ENCODE data around the gene UCP2.

DNA sequence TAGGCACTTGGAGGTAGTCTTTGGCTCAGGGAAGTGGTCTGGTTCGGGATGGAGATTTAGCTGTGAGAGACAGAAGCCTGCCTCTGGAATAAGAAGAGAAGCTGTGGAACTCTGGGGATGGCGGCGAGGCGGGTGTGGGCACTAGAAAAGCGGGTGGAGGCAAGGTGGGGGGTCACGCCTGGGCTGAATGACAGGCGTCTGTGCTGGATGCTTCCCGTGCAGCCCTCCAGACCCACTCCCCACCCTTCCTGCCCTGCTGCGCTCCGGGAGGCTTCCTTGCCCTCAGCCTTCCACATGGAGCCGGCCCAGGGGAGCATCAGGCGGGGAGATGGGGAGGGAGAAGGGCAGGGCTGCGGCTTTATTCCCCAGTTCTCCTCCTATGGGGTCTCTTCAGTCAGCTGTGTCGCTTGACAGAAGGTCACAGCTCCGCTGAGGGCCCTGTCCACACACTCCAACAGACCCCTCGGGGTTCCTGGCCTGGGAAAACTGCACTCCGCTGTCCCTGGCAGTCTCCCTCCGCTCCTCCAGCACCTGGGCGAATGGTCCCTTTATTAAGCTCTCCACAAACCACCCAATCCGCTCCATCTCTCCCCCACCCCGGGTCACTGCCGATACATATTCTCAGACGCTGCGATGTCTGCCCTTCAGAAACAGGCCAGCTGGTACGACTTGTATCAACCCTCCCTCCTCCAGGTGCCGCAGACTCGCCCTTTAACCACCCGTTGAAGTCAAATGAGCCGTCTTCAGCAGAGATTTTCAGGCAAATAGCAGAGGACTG lies 25.6 kb downstream of the UCP2 start:
- TF ChIP-seq POLR2AphosphoS5 (IDR thresholded peaks at IDR 0.05; ENCODE audit: insufficient read depth, low read depth, low read length): no peak
- TF ChIP-seq, protein P1, sequence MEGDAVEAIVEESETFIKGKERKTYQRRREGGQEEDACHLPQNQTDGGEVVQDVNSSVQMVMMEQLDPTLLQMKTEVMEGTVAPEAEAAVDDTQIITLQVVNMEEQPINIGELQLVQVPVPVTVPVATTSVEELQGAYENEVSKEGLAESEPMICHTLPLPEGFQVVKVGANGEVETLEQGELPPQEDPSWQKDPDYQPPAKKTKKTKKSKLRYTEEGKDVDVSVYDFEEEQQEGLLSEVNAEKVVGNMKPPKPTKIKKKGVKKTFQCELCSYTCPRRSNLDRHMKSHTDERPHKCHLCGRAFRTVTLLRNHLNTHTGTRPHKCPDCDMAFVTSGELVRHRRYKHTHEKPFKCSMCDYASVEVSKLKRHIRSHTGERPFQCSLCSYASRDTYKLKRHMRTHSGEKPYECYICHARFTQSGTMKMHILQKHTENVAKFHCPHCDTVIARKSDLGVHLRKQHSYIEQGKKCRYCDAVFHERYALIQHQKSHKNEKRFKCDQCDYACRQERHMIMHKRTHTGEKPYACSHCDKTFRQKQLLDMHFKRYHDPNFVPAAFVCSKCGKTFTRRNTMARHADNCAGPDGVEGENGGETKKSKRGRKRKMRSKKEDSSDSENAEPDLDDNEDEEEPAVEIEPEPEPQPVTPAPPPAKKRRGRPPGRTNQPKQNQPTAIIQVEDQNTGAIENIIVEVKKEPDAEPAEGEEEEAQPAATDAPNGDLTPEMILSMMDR (IDR thresholded peaks at IDR 0.05; ENCODE audit: extremely low read depth in 1 of 2, insufficient read depth in 1 of 2, low read depth in 1 of 2, low read length in 2 of 2): no peak
- no peak for TF ChIP-seq POLR2A (IDR thresholded peaks at IDR 0.05; ENCODE audit: low read depth, low read length)
- TF ChIP-seq, protein P2, sequence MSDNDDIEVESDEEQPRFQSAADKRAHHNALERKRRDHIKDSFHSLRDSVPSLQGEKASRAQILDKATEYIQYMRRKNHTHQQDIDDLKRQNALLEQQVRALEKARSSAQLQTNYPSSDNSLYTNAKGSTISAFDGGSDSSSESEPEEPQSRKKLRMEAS (IDR thresholded peaks at IDR 0.05; ENCODE audit: insufficient read depth, insufficient read length): no peak
- no peak for TF ChIP-seq JUN (IDR thresholded peaks at IDR 0.05; ENCODE audit: borderline replicate concordance, insufficient read depth, insufficient read length, low read depth)
- no peak for TF ChIP-seq EZH2 (IDR thresholded peaks at IDR 0.05; ENCODE audit: borderline replicate concordance, low read depth, low read length, severe bottlenecking)
- TF ChIP-seq GATA2 (IDR thresholded peaks at IDR 0.05; ENCODE audit: insufficient read depth, insufficient read length, low read depth, low read length): no peak
